Measurements from ENCODE around the gene MYO3B.

GRCh38 chr2:170665743-170666142 is 487.8 kb downstream of the MYO3B start:
- TF ChIP-seq FOXJ3 (CRISPR knock-in tag; IDR thresholded peaks at IDR 0.05) = no peak
- TF ChIP-seq, protein P1, sequence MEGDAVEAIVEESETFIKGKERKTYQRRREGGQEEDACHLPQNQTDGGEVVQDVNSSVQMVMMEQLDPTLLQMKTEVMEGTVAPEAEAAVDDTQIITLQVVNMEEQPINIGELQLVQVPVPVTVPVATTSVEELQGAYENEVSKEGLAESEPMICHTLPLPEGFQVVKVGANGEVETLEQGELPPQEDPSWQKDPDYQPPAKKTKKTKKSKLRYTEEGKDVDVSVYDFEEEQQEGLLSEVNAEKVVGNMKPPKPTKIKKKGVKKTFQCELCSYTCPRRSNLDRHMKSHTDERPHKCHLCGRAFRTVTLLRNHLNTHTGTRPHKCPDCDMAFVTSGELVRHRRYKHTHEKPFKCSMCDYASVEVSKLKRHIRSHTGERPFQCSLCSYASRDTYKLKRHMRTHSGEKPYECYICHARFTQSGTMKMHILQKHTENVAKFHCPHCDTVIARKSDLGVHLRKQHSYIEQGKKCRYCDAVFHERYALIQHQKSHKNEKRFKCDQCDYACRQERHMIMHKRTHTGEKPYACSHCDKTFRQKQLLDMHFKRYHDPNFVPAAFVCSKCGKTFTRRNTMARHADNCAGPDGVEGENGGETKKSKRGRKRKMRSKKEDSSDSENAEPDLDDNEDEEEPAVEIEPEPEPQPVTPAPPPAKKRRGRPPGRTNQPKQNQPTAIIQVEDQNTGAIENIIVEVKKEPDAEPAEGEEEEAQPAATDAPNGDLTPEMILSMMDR (IDR thresholded peaks at IDR 0.05) = no peak
- no peak for TF ChIP-seq EP300 (IDR thresholded peaks at IDR 0.05; ENCODE audit: borderline replicate concordance in 1 of 2, low read depth in 1 of 2, low read length in 1 of 2)
- TF ChIP-seq, protein P2, sequence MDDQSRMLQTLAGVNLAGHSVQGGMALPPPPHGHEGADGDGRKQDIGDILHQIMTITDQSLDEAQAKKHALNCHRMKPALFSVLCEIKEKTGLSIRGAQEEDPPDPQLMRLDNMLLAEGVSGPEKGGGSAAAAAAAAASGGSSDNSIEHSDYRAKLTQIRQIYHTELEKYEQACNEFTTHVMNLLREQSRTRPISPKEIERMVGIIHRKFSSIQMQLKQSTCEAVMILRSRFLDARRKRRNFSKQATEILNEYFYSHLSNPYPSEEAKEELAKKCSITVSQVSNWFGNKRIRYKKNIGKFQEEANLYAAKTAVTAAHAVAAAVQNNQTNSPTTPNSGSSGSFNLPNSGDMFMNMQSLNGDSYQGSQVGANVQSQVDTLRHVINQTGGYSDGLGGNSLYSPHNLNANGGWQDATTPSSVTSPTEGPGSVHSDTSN (IDR thresholded peaks at IDR 0.05) = no peak
- no peak for TF ChIP-seq USF2 (IDR thresholded peaks at IDR 0.05; ENCODE audit: borderline replicate concordance, low read depth, low read length)
- no peak for TF ChIP-seq RFX5 (IDR thresholded peaks at IDR 0.05; ENCODE audit: low read length)
- no peak for TF ChIP-seq RAD21 (IDR thresholded peaks at IDR 0.05; ENCODE audit: low read length)
- TF ChIP-seq RCOR1 (IDR thresholded peaks at IDR 0.05; ENCODE audit: low read length) = no peak
- TF ChIP-seq, protein P3, sequence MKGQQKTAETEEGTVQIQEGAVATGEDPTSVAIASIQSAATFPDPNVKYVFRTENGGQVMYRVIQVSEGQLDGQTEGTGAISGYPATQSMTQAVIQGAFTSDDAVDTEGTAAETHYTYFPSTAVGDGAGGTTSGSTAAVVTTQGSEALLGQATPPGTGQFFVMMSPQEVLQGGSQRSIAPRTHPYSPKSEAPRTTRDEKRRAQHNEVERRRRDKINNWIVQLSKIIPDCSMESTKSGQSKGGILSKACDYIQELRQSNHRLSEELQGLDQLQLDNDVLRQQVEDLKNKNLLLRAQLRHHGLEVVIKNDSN (IDR thresholded peaks at IDR 0.05; ENCODE audit: borderline replicate concordance, low read depth) = no peak
- TF ChIP-seq YY1 (IDR thresholded peaks at IDR 0.05; ENCODE audit: low read depth) = no peak
- no peak for TF ChIP-seq POLR2AphosphoS5 (IDR thresholded peaks at IDR 0.05; ENCODE audit: low read depth, low read length)
- no peak for TF ChIP-seq TCF12 (IDR thresholded peaks at IDR 0.05)
- TF ChIP-seq FOSL2 (IDR thresholded peaks at IDR 0.05; ENCODE audit: borderline replicate concordance, low read depth) = no peak
- no peak for TF ChIP-seq GABPA (IDR thresholded peaks at IDR 0.05; ENCODE audit: low read depth)

Data from SK-N-SH (cell line).